HT-29 (cell line): ENCODE measurements around the gene FIGNL2. TPM values are rescaled to one million over a fixed set of nuclear protein-coding genes. Genes with fewer than 3 reads are reported as not detected.

Experiments
- DNase-seq: peaks from one replicate; pipeline ENCODE4 v3.0.0-alpha.2; 2015; ENCODE audit warnings: low spot score
- total RNA-seq: library from RNA; depleted of rRNA; stranded (reverse); fragments of >200 nt; shearing (Covaris generic); gene quantifications from 2 replicates; pipeline ENCODE4 v1.2.3, GENCODE V29; 2014

The FIGNL2 gene
- total RNA-seq, 1 experiment from 2014 or later: not detected

GRCh38 chr12:51874486-51874885 is 26.0 kb upstream of the FIGNL2 start:
- no peak for DNase-seq

GRCh38 chr12:51874000-51874399 is 25.5 kb upstream of the FIGNL2 start:
- DNase-seq: no peak

GRCh38 chr12:51873251-51873994 is 24.9 kb upstream of the FIGNL2 start:
- no peak for DNase-seq

- DNase-seq: no peak
Observed at GRCh38 chr12:51872689-51872981, 24.1 kb upstream of the FIGNL2 start.

GRCh38 chr12:51871918-51872688 is 23.6 kb upstream of the FIGNL2 start:
- no peak for DNase-seq

GRCh38 chr12:51871126-51871525 is 22.6 kb upstream of the FIGNL2 start:
- DNase-seq: no peak

GRCh38 chr12:51870504-51870903 is 22.0 kb upstream of the FIGNL2 start:
- no peak for DNase-seq

- no peak for DNase-seq
Observed at GRCh38 chr12:51869931-51870330, 21.4 kb upstream of the FIGNL2 start.

- no peak for DNase-seq
Observed at GRCh38 chr12:51869496-51869865, 21.0 kb upstream of the FIGNL2 start.

GRCh38 chr12:51868821-51869495 is 20.4 kb upstream of the FIGNL2 start:
- DNase-seq: no peak

- DNase-seq: no peak
Observed at GRCh38 chr12:51867796-51868428, 19.4 kb upstream of the FIGNL2 start.

- DNase-seq: no peak
Observed at GRCh38 chr12:51867371-51867770, 18.9 kb upstream of the FIGNL2 start.

- no peak for DNase-seq
Observed at GRCh38 chr12:51866762-51867161, 18.2 kb upstream of the FIGNL2 start.

- DNase-seq: no peak
Observed at GRCh38 chr12:51866324-51866723, 17.8 kb upstream of the FIGNL2 start.

- DNase-seq: no peak
Observed at GRCh38 chr12:51865757-51866270, 17.3 kb upstream of the FIGNL2 start.

GRCh38 chr12:51864833-51865670 is 16.5 kb upstream of the FIGNL2 start:
- no peak for DNase-seq

- no peak for DNase-seq
Observed at GRCh38 chr12:51863933-51864832, 15.7 kb upstream of the FIGNL2 start.

GRCh38 chr12:51863363-51863932 is 14.9 kb upstream of the FIGNL2 start:
- no peak for DNase-seq

GRCh38 chr12:51862947-51863346 is 14.4 kb upstream of the FIGNL2 start:
- no peak for DNase-seq

- no peak for DNase-seq
Observed at GRCh38 chr12:51860986-51861385, 12.5 kb upstream of the FIGNL2 start.
